B cell (primary cell): Measurements from ENCODE around the gene ARHGEF33. TPM values are rescaled to one million over a fixed set of nuclear protein-coding genes. Genes with fewer than 3 reads are reported as not detected.

Experiments used
- ATAC-seq: fragments of 200-7000 bp; cut with Tn5 transposase; one replicate; pipeline ENCODE4 v1.10.0; 2021; ENCODE audit warnings: low read depth, mild to moderate bottlenecking, moderate number of reproducible peaks, moderate library complexity
- CTCF ChIA-PET: fragments of 350-600 bp; sonication (Branson Sonifier 250); formaldehyde crosslinking; loops from one replicate; lab custom pipeline; 2021; ENCODE audit warnings: antibody characterized with exemption, inconsistent platforms; lab: Charles Lee
- POLR2A ChIA-PET: fragments of 350-600 bp; sonication (Branson Sonifier 250); formaldehyde crosslinking; loops from one replicate; lab custom pipeline; 2021; ENCODE audit warnings: antibody characterized with exemption; lab: Charles Lee
- DNase-seq: peaks from one replicate; pipeline ENCODE4 v3.0.0; 2013
- H2AFZ ChIP-seq: 2 replicates; pipeline ENCODE4 v1.6.1; 2012; ENCODE audit warnings: mild to moderate bottlenecking, low read depth, low read length; ENCODE audit not compliant: insufficient read depth, poor library complexity, severe bottlenecking
- H3K27ac ChIP-seq, 2 donors: 1 replicate in 1 of 2; 2 replicates in 1 of 2; pipeline ENCODE4 v1.5.1; 2012 to 2013; ENCODE audit warnings: low read length in 2 of 2, mild to moderate bottlenecking in 2 of 2, moderate library complexity in 1 of 2
- H3K27me3 ChIP-seq, 4 experiments: fragments of 200-600 bp in 1 of 4; sonication (generic) in 1 of 4; replicated peaks in 1 of 4; 1 replicate in 2 of 4; 2 replicates in 2 of 4; pipeline versions ENCODE4 v1.6.1 to v1.7.0; 2013 to 2016; ENCODE audit warnings: low read length in 3 of 4, mild to moderate bottlenecking in 2 of 4, mixed read lengths in 1 of 4, moderate library complexity in 1 of 4; ENCODE audit not compliant: insufficient read depth in 4 of 4, control insufficient read depth in 3 of 4; ENCODE audit errors: control extremely low read depth in 1 of 4
- H3K36me3 ChIP-seq, 2 experiments: replicated peaks in 1 of 2; 1 replicate in 1 of 2; 2 replicates in 1 of 2; pipeline versions ENCODE4 v1.6.1 to v1.7.1; 2013; ENCODE audit warnings: low read length in 1 of 2; ENCODE audit not compliant: insufficient read depth in 2 of 2, control insufficient read depth in 1 of 2; ENCODE audit errors: control extremely low read depth in 1 of 2, extremely low read depth in 1 of 2
- H3K4me1 ChIP-seq, 2 donors: fragments of 200-600 bp in 1 of 2; sonication (generic) in 1 of 2; 1 replicate in 1 of 2; 2 replicates in 1 of 2; pipeline versions ENCODE4 v1.5.1 to v1.6.1; 2013 to 2017; ENCODE audit warnings: low read length in 2 of 2; ENCODE audit not compliant: control insufficient read depth in 2 of 2, insufficient read depth in 2 of 2
- H3K4me2 ChIP-seq: replicated peaks from 2 replicates; pipeline ENCODE3; 2012; ENCODE audit warnings: mild to moderate bottlenecking, low read depth, low read length; ENCODE audit not compliant: poor library complexity, severe bottlenecking
- H3K4me3 ChIP-seq, 5 experiments: fragments of 200-600 bp in 1 of 5; sonication (generic) in 1 of 5; 1 replicate in 3 of 5; 2 replicates in 2 of 5; pipeline versions ENCODE4 v1.5.1 to v1.7.0; 2011 to 2016; ENCODE audit warnings: low read length in 4 of 5, mild to moderate bottlenecking in 4 of 5, low read depth in 2 of 5, control low read depth in 1 of 5, moderate library complexity in 1 of 5; ENCODE audit not compliant: insufficient read depth in 1 of 5; ENCODE audit errors: control extremely low read depth in 1 of 5, extremely low read depth in 1 of 5
- H3K79me2 ChIP-seq: fragments of 200-600 bp; sonication (generic); one replicate; pipeline ENCODE4 v1.6.0; 2016; ENCODE audit warnings: low read length; ENCODE audit not compliant: control insufficient read depth, insufficient read depth
- H3K9ac ChIP-seq: fragments of 200-600 bp; sonication (generic); 2 replicates; pipeline ENCODE4 v1.6.1; 2017; ENCODE audit warnings: mild to moderate bottlenecking, low read length, moderate library complexity
- H3K9me3 ChIP-seq, 3 donors: one replicate each; pipeline versions ENCODE4 v1.6.1 to v1.7.1; 2013; ENCODE audit warnings: low read length in 2 of 3; ENCODE audit not compliant: control insufficient read depth in 2 of 3, insufficient read depth in 1 of 3; ENCODE audit errors: control extremely low read depth in 1 of 3
- H4K20me1 ChIP-seq: 2 replicates; pipeline ENCODE4 v1.6.0; 2012; ENCODE audit warnings: mild to moderate bottlenecking, low read length; ENCODE audit not compliant: insufficient read depth, control insufficient read depth, poor library complexity, severe bottlenecking
- H3K27ac Mint-ChIP-seq: one replicate; pipeline ENCODE4 v1.8.0; 2021; ENCODE audit warnings: mixed read lengths
- H3K27me3 Mint-ChIP-seq: one replicate; pipeline ENCODE4 v1.8.0; 2021; ENCODE audit warnings: mixed read lengths
- H3K4me1 Mint-ChIP-seq: one replicate; pipeline ENCODE4 v1.8.0; 2021; ENCODE audit warnings: mixed read lengths
- H3K4me3 Mint-ChIP-seq: one replicate; pipeline ENCODE4 v1.8.0; 2021; ENCODE audit warnings: mixed read lengths
- H3K9me3 Mint-ChIP-seq: one replicate; pipeline ENCODE4 v1.8.0; 2022; ENCODE audit warnings: mixed read lengths; ENCODE audit not compliant: insufficient read depth
- CTCF ChIP-seq: fragments of 200-600 bp; IDR thresholded peaks from one replicate; pipeline ENCODE4 v1.8.0; 2022; ENCODE audit warnings: antibody characterized with exemption, mild to moderate bottlenecking
- EZH2 ChIP-seq: IDR thresholded peaks from 2 replicates; pipeline ENCODE4 v1.6.1; 2012; ENCODE audit warnings: borderline replicate concordance, low read depth, mild to moderate bottlenecking, moderate library complexity, low read length; ENCODE audit not compliant: insufficient read depth, poor library complexity, severe bottlenecking
- WGBS: methylation state at CpG from one replicate; pipeline ENCODE4 v1.1.5; 2013; ENCODE audit warnings: missing lambda C conversion rate; ENCODE audit not compliant: insufficient coverage; 5-methylcytosine and 5-hydroxymethylcytosine counted together
- intact Hi-C: fragments of 100-400 bp; cut with micrococcal nuclease; formaldehyde crosslinking; loops from one replicate; pipeline ENCODE4 v1.10.0; 2022
- polyA plus RNA-seq: library from polyadenylated mRNA; depleted of rRNA; stranded (reverse); fragments of >200 nt; gene quantifications from 2 replicates; pipeline ENCODE4 v1.2.3, GENCODE V29; 2012
- total RNA-seq, 2 donors: library from RNA; stranded (reverse); fragments of 120-200 nt in 1 of 2; gene quantifications; 1 replicate in 1 of 2; 2 replicates in 1 of 2; pipeline versions ENCODE4 v1.2.3 to v1.2.4, GENCODE V29; 2013 to 2022

The ARHGEF33 gene
- total and polyA plus RNA-seq, 2 donors (not counting 1 experiment from before 2014, with no cell fraction given): 0.04 to 0.20 TPM

- Histone ChIP-seq H3K27me3 (peaks cover 0 to 30% (median 7%) of the 10 kb centered on the region in 4 experiments), H3K4me2 (peak overlapping the region; percentile 83), H3K9ac (peak overlapping the region; percentile 39), H3K4me3 (peak overlapping the region in 3 of 5 experiments; percentile 31 to 48 (median 46)), H3K9me3 (peaks cover 0 to 6% (median 0%) of the 10 kb centered on the region in 3 donors), H3K27ac (no peak overlapping the region), H2AFZ (peak overlapping the region; percentile 51), H3K4me1 (peaks cover 6 to 7% of the 10 kb centered on the region in 2 donors), H3K36me3 (no peaks in the 10 kb centered on the region), H4K20me1 (no peaks in the 10 kb centered on the region), H3K79me2 (no peaks in the 10 kb centered on the region)
- peaks cover 31% of the 10 kb centered on the region for H3K27me3 Mint-ChIP-seq
- peaks cover 6% of the 10 kb centered on the region for H3K4me1 Mint-ChIP-seq
- no peak overlapping the region for H3K27ac Mint-ChIP-seq
- DNase-seq (no peak), ATAC-seq (peak; percentile 37)
- peak overlapping the region; percentile 64 for H3K4me3 Mint-ChIP-seq
- POLR2A ChIA-PET: no interaction called here
- intact Hi-C loops: no loop called here
- TF ChIP-seq EZH2: no peak
- no peak for TF ChIP-seq CTCF
- CTCF ChIA-PET: interaction anchor here (1.6 to 2.3 kb wide), 2 partner anchors 13 to 14 kb away, joined by 5 to 7 read pairs; no protein-coding TSS in a partner anchor
- 70% methylated on average over 27 of the region's 34 CpGs for WGBS
- H3K9me3 Mint-ChIP-seq: no peaks in the 10 kb centered on the region
These were observed 71.1 kb downstream of the ARHGEF33 start for GRCh38 chr2:38960609-38961320.

- Histone ChIP-seq H2AFZ (no peak overlapping the region), H3K4me3 (no peak overlapping the region), H3K4me1 (no peaks in the 10 kb centered on the region), H3K9me3 (no peaks in the 10 kb centered on the region), H3K36me3 (no peaks in the 10 kb centered on the region), H3K4me2 (no peak overlapping the region), H3K9ac (no peak overlapping the region), H3K27me3 (peaks cover 0 to 6% (median 0%) of the 10 kb centered on the region in 4 experiments), H4K20me1 (no peaks in the 10 kb centered on the region), H3K27ac (no peak overlapping the region), H3K79me2 (no peaks in the 10 kb centered on the region)
- Mint-ChIP-seq H3K4me1 (peaks cover 1% of the 10 kb centered on the region), H3K9me3 (no peaks in the 10 kb centered on the region), H3K27me3 (peaks cover 11% of the 10 kb centered on the region), H3K4me3 (no peak overlapping the region), H3K27ac (no peak overlapping the region)
- CTCF ChIA-PET: interaction anchor here (2.1 kb wide), 1 partner anchor 18 kb away, joined by 8 read pairs; no protein-coding TSS in a partner anchor
- intact Hi-C loops: no loop called here
- TF ChIP-seq EZH2 (no peak), CTCF (no peak)
- no peak for DNase-seq
- WGBS: 90% methylated on average over 2 of the region's 5 CpGs
- POLR2A ChIA-PET: no interaction called here
- ATAC-seq: no peak
These were observed 76.3 kb downstream of the ARHGEF33 start for GRCh38 chr2:38966006-38966405.
